B cell (primary cell): ENCODE data around the gene SPINK5. TPM values are rescaled to one million over a fixed set of nuclear protein-coding genes. Genes with fewer than 3 reads are reported as not detected.

Experiments
- ATAC-seq: fragments of 200-7000 bp; cut with Tn5 transposase; one replicate; pipeline ENCODE4 v1.10.0; 2021; ENCODE audit warnings: low read depth, mild to moderate bottlenecking, moderate number of reproducible peaks, moderate library complexity
- CTCF ChIA-PET: fragments of 350-600 bp; sonication (Branson Sonifier 250); formaldehyde crosslinking; loops from one replicate; lab custom pipeline; 2021; ENCODE audit warnings: antibody characterized with exemption, inconsistent platforms; lab: Charles Lee
- POLR2A ChIA-PET: fragments of 350-600 bp; sonication (Branson Sonifier 250); formaldehyde crosslinking; loops from one replicate; lab custom pipeline; 2021; ENCODE audit warnings: antibody characterized with exemption; lab: Charles Lee
- DNase-seq: peaks from one replicate; pipeline ENCODE4 v3.0.0; 2013
- H2AFZ ChIP-seq: 2 replicates; pipeline ENCODE4 v1.6.1; 2012; ENCODE audit warnings: mild to moderate bottlenecking, low read depth, low read length; ENCODE audit not compliant: insufficient read depth, poor library complexity, severe bottlenecking
- H3K27ac ChIP-seq, 2 donors: 1 replicate in 1 of 2; 2 replicates in 1 of 2; pipeline ENCODE4 v1.5.1; 2012 to 2013; ENCODE audit warnings: low read length in 2 of 2, mild to moderate bottlenecking in 2 of 2, moderate library complexity in 1 of 2
- H3K27me3 ChIP-seq, 4 experiments: fragments of 200-600 bp in 1 of 4; sonication (generic) in 1 of 4; replicated peaks in 1 of 4; 1 replicate in 2 of 4; 2 replicates in 2 of 4; pipeline versions ENCODE4 v1.6.1 to v1.7.0; 2013 to 2016; ENCODE audit warnings: low read length in 3 of 4, mild to moderate bottlenecking in 2 of 4, mixed read lengths in 1 of 4, moderate library complexity in 1 of 4; ENCODE audit not compliant: insufficient read depth in 4 of 4, control insufficient read depth in 3 of 4; ENCODE audit errors: control extremely low read depth in 1 of 4
- H3K36me3 ChIP-seq, 2 experiments: replicated peaks in 1 of 2; 1 replicate in 1 of 2; 2 replicates in 1 of 2; pipeline versions ENCODE4 v1.6.1 to v1.7.1; 2013; ENCODE audit warnings: low read length in 1 of 2; ENCODE audit not compliant: insufficient read depth in 2 of 2, control insufficient read depth in 1 of 2; ENCODE audit errors: control extremely low read depth in 1 of 2, extremely low read depth in 1 of 2
- H3K4me1 ChIP-seq, 2 donors: fragments of 200-600 bp in 1 of 2; sonication (generic) in 1 of 2; 1 replicate in 1 of 2; 2 replicates in 1 of 2; pipeline versions ENCODE4 v1.5.1 to v1.6.1; 2013 to 2017; ENCODE audit warnings: low read length in 2 of 2; ENCODE audit not compliant: control insufficient read depth in 2 of 2, insufficient read depth in 2 of 2
- H3K4me2 ChIP-seq: replicated peaks from 2 replicates; pipeline ENCODE3; 2012; ENCODE audit warnings: mild to moderate bottlenecking, low read depth, low read length; ENCODE audit not compliant: poor library complexity, severe bottlenecking
- H3K4me3 ChIP-seq, 5 experiments: fragments of 200-600 bp in 1 of 5; sonication (generic) in 1 of 5; 1 replicate in 3 of 5; 2 replicates in 2 of 5; pipeline versions ENCODE4 v1.5.1 to v1.7.0; 2011 to 2016; ENCODE audit warnings: low read length in 4 of 5, mild to moderate bottlenecking in 4 of 5, low read depth in 2 of 5, control low read depth in 1 of 5, moderate library complexity in 1 of 5; ENCODE audit not compliant: insufficient read depth in 1 of 5; ENCODE audit errors: control extremely low read depth in 1 of 5, extremely low read depth in 1 of 5
- H3K79me2 ChIP-seq: fragments of 200-600 bp; sonication (generic); one replicate; pipeline ENCODE4 v1.6.0; 2016; ENCODE audit warnings: low read length; ENCODE audit not compliant: control insufficient read depth, insufficient read depth
- H3K9ac ChIP-seq: fragments of 200-600 bp; sonication (generic); 2 replicates; pipeline ENCODE4 v1.6.1; 2017; ENCODE audit warnings: mild to moderate bottlenecking, low read length, moderate library complexity
- H3K9me3 ChIP-seq, 3 donors: one replicate each; pipeline versions ENCODE4 v1.6.1 to v1.7.1; 2013; ENCODE audit warnings: low read length in 2 of 3; ENCODE audit not compliant: control insufficient read depth in 2 of 3, insufficient read depth in 1 of 3; ENCODE audit errors: control extremely low read depth in 1 of 3
- H4K20me1 ChIP-seq: 2 replicates; pipeline ENCODE4 v1.6.0; 2012; ENCODE audit warnings: mild to moderate bottlenecking, low read length; ENCODE audit not compliant: insufficient read depth, control insufficient read depth, poor library complexity, severe bottlenecking
- H3K27ac Mint-ChIP-seq: one replicate; pipeline ENCODE4 v1.8.0; 2021; ENCODE audit warnings: mixed read lengths
- H3K27me3 Mint-ChIP-seq: one replicate; pipeline ENCODE4 v1.8.0; 2021; ENCODE audit warnings: mixed read lengths
- H3K4me1 Mint-ChIP-seq: one replicate; pipeline ENCODE4 v1.8.0; 2021; ENCODE audit warnings: mixed read lengths
- H3K4me3 Mint-ChIP-seq: one replicate; pipeline ENCODE4 v1.8.0; 2021; ENCODE audit warnings: mixed read lengths
- H3K9me3 Mint-ChIP-seq: one replicate; pipeline ENCODE4 v1.8.0; 2022; ENCODE audit warnings: mixed read lengths; ENCODE audit not compliant: insufficient read depth
- EZH2 ChIP-seq: IDR thresholded peaks from 2 replicates; pipeline ENCODE4 v1.6.1; 2012; ENCODE audit warnings: borderline replicate concordance, low read depth, mild to moderate bottlenecking, moderate library complexity, low read length; ENCODE audit not compliant: insufficient read depth, poor library complexity, severe bottlenecking
- WGBS: methylation state at CpG from one replicate; pipeline ENCODE4 v1.1.5; 2013; ENCODE audit warnings: missing lambda C conversion rate; ENCODE audit not compliant: insufficient coverage; 5-methylcytosine and 5-hydroxymethylcytosine counted together
- intact Hi-C: fragments of 100-400 bp; cut with micrococcal nuclease; formaldehyde crosslinking; loops from one replicate; pipeline ENCODE4 v1.10.0; 2022
- polyA plus RNA-seq: library from polyadenylated mRNA; depleted of rRNA; stranded (reverse); fragments of >200 nt; gene quantifications from 2 replicates; pipeline ENCODE4 v1.2.3, GENCODE V29; 2012
- total RNA-seq, 2 donors: library from RNA; stranded (reverse); fragments of 120-200 nt in 1 of 2; gene quantifications; 1 replicate in 1 of 2; 2 replicates in 1 of 2; pipeline versions ENCODE4 v1.2.3 to v1.2.4, GENCODE V29; 2013 to 2022
- TF ChIP-seq, protein P1 (sequence below): fragments of 200-600 bp; IDR thresholded peaks from one replicate; pipeline ENCODE4 v1.8.0; 2022; ENCODE audit warnings: antibody characterized with exemption, mild to moderate bottlenecking

Gene SPINK5
- total and polyA plus RNA-seq, 2 donors (not counting 1 experiment from before 2014, with no cell fraction given), result not detected

DNA sequence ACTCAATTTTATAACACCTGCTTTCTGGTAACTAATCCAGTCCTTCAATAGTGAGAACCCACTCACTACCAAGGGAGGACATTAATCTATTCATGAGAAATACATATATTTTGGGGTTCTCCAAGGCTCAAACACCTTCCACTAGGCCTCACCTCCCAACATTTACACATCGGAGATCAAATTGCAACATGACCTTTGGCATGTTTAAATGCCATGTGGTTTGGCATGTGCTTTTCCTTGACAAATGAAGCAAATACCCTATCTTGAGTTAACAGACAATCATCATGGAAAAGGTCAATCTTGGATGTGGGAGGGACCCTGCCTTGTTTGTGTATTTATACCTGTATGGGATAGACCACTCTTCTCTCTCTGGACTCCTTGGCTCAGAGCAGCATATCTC, 82.7 kb downstream of the SPINK5 start:
- Mint-ChIP-seq H3K4me1 (no peaks in the 10 kb centered on the region), H3K4me3 (no peak overlapping the region), H3K27me3 (no peaks in the 10 kb centered on the region), H3K27ac (no peak overlapping the region), H3K9me3 (no peaks in the 10 kb centered on the region)
- no CpG with 5 or more reads among the region's 1 CpG for WGBS
- Histone ChIP-seq H3K4me3 (no peak overlapping the region), H3K27ac (no peak overlapping the region), H3K4me1 (no peaks in the 10 kb centered on the region), H2AFZ (no peak overlapping the region), H3K9me3 (no peaks in the 10 kb centered on the region), H3K36me3 (no peaks in the 10 kb centered on the region), H3K9ac (no peak overlapping the region), H3K79me2 (no peaks in the 10 kb centered on the region), H3K4me2 (no peak overlapping the region), H4K20me1 (no peaks in the 10 kb centered on the region), H3K27me3 (no peaks in the 10 kb centered on the region)
- ChIA-PET CTCF (no interaction called here), POLR2A (no interaction called here)
- intact Hi-C loops, result no loop called here
- ATAC-seq (no peak), DNase-seq (no peak)
- TF ChIP-seq, protein P1, sequence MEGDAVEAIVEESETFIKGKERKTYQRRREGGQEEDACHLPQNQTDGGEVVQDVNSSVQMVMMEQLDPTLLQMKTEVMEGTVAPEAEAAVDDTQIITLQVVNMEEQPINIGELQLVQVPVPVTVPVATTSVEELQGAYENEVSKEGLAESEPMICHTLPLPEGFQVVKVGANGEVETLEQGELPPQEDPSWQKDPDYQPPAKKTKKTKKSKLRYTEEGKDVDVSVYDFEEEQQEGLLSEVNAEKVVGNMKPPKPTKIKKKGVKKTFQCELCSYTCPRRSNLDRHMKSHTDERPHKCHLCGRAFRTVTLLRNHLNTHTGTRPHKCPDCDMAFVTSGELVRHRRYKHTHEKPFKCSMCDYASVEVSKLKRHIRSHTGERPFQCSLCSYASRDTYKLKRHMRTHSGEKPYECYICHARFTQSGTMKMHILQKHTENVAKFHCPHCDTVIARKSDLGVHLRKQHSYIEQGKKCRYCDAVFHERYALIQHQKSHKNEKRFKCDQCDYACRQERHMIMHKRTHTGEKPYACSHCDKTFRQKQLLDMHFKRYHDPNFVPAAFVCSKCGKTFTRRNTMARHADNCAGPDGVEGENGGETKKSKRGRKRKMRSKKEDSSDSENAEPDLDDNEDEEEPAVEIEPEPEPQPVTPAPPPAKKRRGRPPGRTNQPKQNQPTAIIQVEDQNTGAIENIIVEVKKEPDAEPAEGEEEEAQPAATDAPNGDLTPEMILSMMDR, result no peak
- TF ChIP-seq EZH2, result no peak

DNA sequence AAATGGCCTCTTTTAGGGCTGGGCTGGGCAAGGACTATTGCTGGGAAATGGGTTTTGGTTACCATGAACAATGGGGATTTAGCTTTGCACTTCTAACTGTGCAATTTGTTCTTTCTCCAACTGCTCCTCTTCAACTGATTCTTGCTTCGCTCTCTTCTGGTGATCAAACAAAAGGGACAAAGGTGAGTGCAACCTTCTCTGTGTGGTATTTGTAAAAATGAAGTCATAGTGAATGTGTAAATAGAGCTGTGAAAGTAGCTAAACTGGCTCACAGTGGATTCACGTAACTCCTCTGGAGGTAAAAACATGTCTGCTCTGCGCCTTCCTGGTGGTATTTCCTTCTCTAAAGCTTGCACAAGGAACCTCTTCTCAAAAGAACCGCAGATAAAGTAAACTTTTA, 83.6 kb downstream of the SPINK5 start:
- no peaks in the 10 kb centered on the region for H3K36me3 ChIP-seq
- H4K20me1 ChIP-seq, result no peaks in the 10 kb centered on the region
- TF ChIP-seq, protein P1, result no peak
- TF ChIP-seq EZH2, result no peak
- no peaks in the 10 kb centered on the region for H3K79me2 ChIP-seq
- H3K4me3 Mint-ChIP-seq, result no peak overlapping the region
- H3K27me3 ChIP-seq, result no peaks in the 10 kb centered on the region
- no peaks in the 10 kb centered on the region for H3K9me3 ChIP-seq
- no peak overlapping the region for H3K9ac ChIP-seq
- ChIA-PET POLR2A (no interaction called here), CTCF (interaction anchor here (0.9 kb wide), 1 partner anchor 20 kb away, joined by 3 read pairs; no protein-coding TSS in a partner anchor)
- no peak overlapping the region for H2AFZ ChIP-seq
- DNase-seq, result no peak
- no peak overlapping the region for H3K27ac ChIP-seq
- no peaks in the 10 kb centered on the region for H3K9me3 Mint-ChIP-seq
- ATAC-seq, result no peak
- H3K27ac Mint-ChIP-seq, result no peak overlapping the region
- H3K4me1 Mint-ChIP-seq, result no peaks in the 10 kb centered on the region
- H3K4me2 ChIP-seq, result no peak overlapping the region
- intact Hi-C loops, result no loop called here
- H3K4me3 ChIP-seq, result no peak overlapping the region
- H3K27me3 Mint-ChIP-seq, result no peaks in the 10 kb centered on the region
- no peaks in the 10 kb centered on the region for H3K4me1 ChIP-seq
- WGBS, result 100% methylated on average over 1 of the region's 4 CpGs
